Sigmoid colon (tissue), 4 donors: ENCODE data around the gene PRELID3B.

Experiments
- EP300 ChIP-seq, 4 donors: sonication (generic); formaldehyde crosslinking; IDR thresholded peaks; one replicate each; pipeline ENCODE4 v1.6.1; 2017; ENCODE audit warnings: antibody characterized with exemption in 4 of 4
- POLR2A ChIP-seq, 2 donors: fragments of 450-650 bp; IDR thresholded peaks; one replicate each; pipeline ENCODE4 v1.6.1; 2016; ENCODE audit warnings: antibody characterized with exemption in 2 of 2, mild to moderate bottlenecking in 2 of 2, moderate library complexity in 2 of 2
- POLR2AphosphoS5 ChIP-seq, 4 donors: sonication (generic); formaldehyde crosslinking; IDR thresholded peaks; one replicate each; pipeline ENCODE4 v1.6.1; 2017; ENCODE audit warnings: antibody characterized with exemption in 4 of 4
- TF ChIP-seq, protein P1 (sequence below), 4 experiments: fragments of 450-650 bp in 3 of 4; fragments of 200-600 bp in 1 of 4; IDR thresholded peaks; one replicate each; pipeline ENCODE4 v1.5.1; 2016 to 2019; ENCODE audit warnings: antibody characterized with exemption in 4 of 4, mild to moderate bottlenecking in 3 of 4, moderate library complexity in 2 of 4

DNA sequence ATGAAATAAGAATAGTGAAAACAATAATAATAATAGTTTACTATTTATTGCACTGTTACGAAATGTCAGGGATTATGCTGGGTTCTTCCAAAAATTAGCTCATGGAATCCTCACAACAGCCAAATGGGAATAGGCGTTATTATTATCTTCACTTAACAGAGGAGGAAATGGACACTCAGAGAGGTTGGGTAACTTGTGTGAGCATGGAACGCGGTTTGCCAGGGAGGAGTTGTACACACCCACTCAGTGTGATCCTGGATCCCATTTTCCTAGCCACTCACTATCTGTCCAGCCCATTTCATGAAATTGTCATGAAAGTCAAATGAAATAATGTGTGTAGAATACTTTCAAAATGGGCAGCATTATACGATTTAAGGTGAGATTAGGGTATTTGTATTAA is 56.9 kb downstream of the PRELID3B start:
- TF ChIP-seq, protein P1, sequence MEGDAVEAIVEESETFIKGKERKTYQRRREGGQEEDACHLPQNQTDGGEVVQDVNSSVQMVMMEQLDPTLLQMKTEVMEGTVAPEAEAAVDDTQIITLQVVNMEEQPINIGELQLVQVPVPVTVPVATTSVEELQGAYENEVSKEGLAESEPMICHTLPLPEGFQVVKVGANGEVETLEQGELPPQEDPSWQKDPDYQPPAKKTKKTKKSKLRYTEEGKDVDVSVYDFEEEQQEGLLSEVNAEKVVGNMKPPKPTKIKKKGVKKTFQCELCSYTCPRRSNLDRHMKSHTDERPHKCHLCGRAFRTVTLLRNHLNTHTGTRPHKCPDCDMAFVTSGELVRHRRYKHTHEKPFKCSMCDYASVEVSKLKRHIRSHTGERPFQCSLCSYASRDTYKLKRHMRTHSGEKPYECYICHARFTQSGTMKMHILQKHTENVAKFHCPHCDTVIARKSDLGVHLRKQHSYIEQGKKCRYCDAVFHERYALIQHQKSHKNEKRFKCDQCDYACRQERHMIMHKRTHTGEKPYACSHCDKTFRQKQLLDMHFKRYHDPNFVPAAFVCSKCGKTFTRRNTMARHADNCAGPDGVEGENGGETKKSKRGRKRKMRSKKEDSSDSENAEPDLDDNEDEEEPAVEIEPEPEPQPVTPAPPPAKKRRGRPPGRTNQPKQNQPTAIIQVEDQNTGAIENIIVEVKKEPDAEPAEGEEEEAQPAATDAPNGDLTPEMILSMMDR (IDR thresholded peaks at IDR 0.05) = no peak
- no peak for TF ChIP-seq POLR2A (IDR thresholded peaks at IDR 0.05)
- TF ChIP-seq EP300 (IDR thresholded peaks at IDR 0.05) = no peak
- no peak for TF ChIP-seq POLR2AphosphoS5 (IDR thresholded peaks at IDR 0.05)
